Measurements from ENCODE around the gene CLECL1. TPM values are rescaled to one million over a fixed set of nuclear protein-coding genes. Genes with fewer than 3 reads are reported as not detected.

CLECL1 gene
- total and polyA plus RNA-seq, 2 of the 8 experiments (the other 6 are each of a cell fraction or from before 2014, with no cell fraction given): not detected

GRCh38 chr12:9756170-9756569, 23.3 kb upstream of the CLECL1 start:
- H3K9me3 ChIP-seq (ENCODE audit: insufficient read depth in 2 of 2, low read depth in 1 of 2, low read length in 1 of 2): no peaks in the 10 kb centered on the region
- no peak overlapping the region for H3K14ac ChIP-seq (ENCODE audit: insufficient read length)
- FAIRE-seq: no peak
- H3K4me2 ChIP-seq (ENCODE audit: insufficient read depth in 1 of 2, low read depth in 2 of 2, low read length in 2 of 2): no peak overlapping the region
- no peak overlapping the region for H2BK5ac ChIP-seq (ENCODE audit: low read depth, low read length)
- no peak overlapping the region for H2BK15ac ChIP-seq (ENCODE audit: low read length)
- no peak overlapping the region for H3K4me3 ChIP-seq (ENCODE audit: extremely low read depth in 1 of 4, insufficient read depth in 2 of 4, low read depth in 3 of 4, low read length in 4 of 4)
- H3K36me3 ChIP-seq (ENCODE audit: control insufficient read depth in 2 of 4, insufficient read depth in 4 of 4, low read length in 3 of 4): no peaks in the 10 kb centered on the region
- H3K9ac ChIP-seq (replicated peaks in 1 of 4; ENCODE audit: extremely low read depth in 1 of 4, low read depth in 3 of 4, low read length in 3 of 4): no peak overlapping the region
- H3K79me2 ChIP-seq (ENCODE audit: control insufficient read depth in 1 of 2, insufficient read depth in 2 of 2, low read length in 2 of 2): no peaks in the 10 kb centered on the region
- no peak overlapping the region for H3K56ac ChIP-seq (replicated peaks; ENCODE audit: insufficient read length, low read depth, low read length)
- no peaks in the 10 kb centered on the region for H3K79me1 ChIP-seq (ENCODE audit: low read depth, low read length)
- CTCF ChIA-PET (ENCODE audit: partially characterized antibody): interaction anchor here (1.3 to 15.3 kb wide), 4 partner anchors 12 to 43 kb away, joined by 3 to 278 read pairs (median 12); no protein-coding TSS in a partner anchor
- peaks cover 0 to 4% (median 0%) of the 10 kb centered on the region in 4 experiments; a peak in 1 of 7 replicates for H3K4me1 ChIP-seq (replicated peaks in 1 of 4; ENCODE audit: control insufficient read depth in 3 of 4, insufficient read depth in 4 of 4, low read length in 3 of 4)
- H3K4ac ChIP-seq (replicated peaks; ENCODE audit: insufficient read length, low read depth, low read length): no peak overlapping the region
- H3K27ac ChIP-seq (ENCODE audit: low read depth, low read length): no peak overlapping the region
- no peak for DNase-seq (ENCODE audit: low read depth in 1 of 2, low spot score in 2 of 2)
- no peak overlapping the region for H2AFZ ChIP-seq (ENCODE audit: low read length)
- H2BK12ac ChIP-seq (ENCODE audit: low read depth, low read length): no peak overlapping the region; the same call in 1 of the 2 replicates
- 91% methylated on average over 2 of the region's 2 CpGs; no CpG with 5 or more reads in 1 of the 2 experiments for WGBS, 2 experiments (ENCODE audit: extremely low coverage in 1 of 2, insufficient coverage in 1 of 2, insufficient read length in 1 of 2, insufficient replicate concordance in 2 of 2, low coverage in 1 of 2, low lambda C conversion rate in 2 of 2, missing lambda C conversion rate in 1 of 2)
- no peak overlapping the region for H2AK5ac ChIP-seq (ENCODE audit: low read depth, low read length)
- no peak overlapping the region for H3K18ac ChIP-seq (ENCODE audit: extremely low read depth, low read length)
- TF ChIP-seq TEAD4 (IDR thresholded peaks at IDR 0.05; ENCODE audit: low read depth, low read length): no peak
- H4K5ac ChIP-seq (ENCODE audit: insufficient read length, low read depth, low read length): no peak overlapping the region
- no peaks in the 10 kb centered on the region for H3K27me3 ChIP-seq (replicated peaks in 1 of 4; ENCODE audit: control insufficient read depth in 3 of 4, extremely low read depth in 1 of 4, insufficient read depth in 3 of 4, low read length in 3 of 4)
- no peak overlapping the region for H4K91ac ChIP-seq (replicated peaks; ENCODE audit: insufficient read length, low read length)
- H4K8ac ChIP-seq (ENCODE audit: extremely low read depth, insufficient read depth, low read length): no peak overlapping the region
- no peaks in the 10 kb centered on the region for H3K23me2 ChIP-seq (ENCODE audit: low read depth, low read length)
- no peak overlapping the region for H2BK20ac ChIP-seq (ENCODE audit: low read length)
- no peak overlapping the region for H2BK120ac ChIP-seq (replicated peaks; ENCODE audit: low read depth, low read length)
- H4K20me1 ChIP-seq (replicated peaks in 1 of 2; ENCODE audit: control insufficient read depth in 1 of 2, insufficient read depth in 2 of 2, low read length in 2 of 2): no peaks in the 10 kb centered on the region
- H3K23ac ChIP-seq (ENCODE audit: insufficient read length): no peak overlapping the region
- POLR2A ChIA-PET (ENCODE audit: partially characterized antibody): no interaction called here
